ENCODE data around the gene ADAMTS8. TPM values are rescaled to one million over a fixed set of nuclear protein-coding genes. Genes with fewer than 3 reads are reported as not detected.

ADAMTS8 gene
- total and polyA plus RNA-seq, 2 donors (not counting 3 experiments of a cell fraction or from before 2014, with no cell fraction given), result not detected

DNA sequence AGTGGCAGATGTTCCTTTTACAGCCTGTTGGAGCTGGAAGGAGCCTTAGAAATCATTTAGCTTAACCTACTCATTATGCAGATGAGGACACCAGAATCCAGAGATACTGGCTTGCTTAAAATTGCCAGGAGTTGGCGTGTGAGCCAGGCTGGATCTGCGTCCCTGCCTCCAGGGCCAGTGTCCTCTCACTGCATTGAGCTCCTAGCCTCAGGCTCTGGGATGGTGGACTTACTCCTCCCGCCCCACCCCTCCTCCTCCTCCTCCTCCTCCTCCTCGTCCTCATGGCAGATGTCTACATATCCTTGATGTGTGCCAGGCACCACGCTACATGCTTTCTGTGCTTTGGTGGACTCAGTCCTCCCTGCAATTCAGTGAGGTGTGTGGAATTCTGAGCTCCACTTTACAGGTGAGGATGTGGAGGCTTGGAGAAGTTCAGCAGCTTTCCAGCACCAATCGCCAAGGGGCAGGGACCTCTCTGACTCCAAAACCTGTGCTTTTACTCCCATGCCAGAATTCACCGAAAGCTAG is 44.1 kb upstream of the ADAMTS8 start:
- no peaks in the 10 kb centered on the region for H3K9me3 ChIP-seq (replicated peaks; ENCODE audit: control insufficient read depth, insufficient read depth, low read length)
- no peaks in the 10 kb centered on the region for H4K20me1 ChIP-seq (replicated peaks; ENCODE audit: control insufficient read depth, extremely low read depth, insufficient read depth, low read length)
- H3K27me3 ChIP-seq (ENCODE audit: control insufficient read depth in 2 of 2, insufficient read depth in 2 of 2, low read length in 2 of 2), result peaks cover 0 to 6% of the 10 kb centered on the region in 2 experiments
- H3K4me3 ChIP-seq (replicated peaks in 1 of 3; ENCODE audit: insufficient read depth in 1 of 3, low read depth in 1 of 3, low read length in 3 of 3), result no peak overlapping the region
- no peak for FAIRE-seq
- DNase-seq (ENCODE audit: low read depth, low spot score), result no peak
- no peak overlapping the region for H3K4me2 ChIP-seq (ENCODE audit: insufficient read depth, low read length)
- H3K9ac ChIP-seq (replicated peaks; ENCODE audit: extremely low read depth, insufficient read depth, low read length), result no peak overlapping the region
- H3K9me1 ChIP-seq (replicated peaks; ENCODE audit: control insufficient read depth, extremely low read depth, insufficient read depth, low read length), result no peaks in the 10 kb centered on the region
- dilution Hi-C loops (cut with MboI; ENCODE audit: extremely low pct_ligation_motif_present, low sequenced_read_pairs) (no loop called here), intact Hi-C loops (cut with micrococcal nuclease) (no loop called here)
- H3K36me3 ChIP-seq (ENCODE audit: control insufficient read depth in 2 of 2, extremely low read depth in 1 of 2, insufficient read depth in 2 of 2, low read length in 2 of 2), result no peaks in the 10 kb centered on the region
- no peak overlapping the region for H3K27ac ChIP-seq (ENCODE audit: insufficient read depth, low read depth, low read length)
- no peaks in the 10 kb centered on the region for H3K4me1 ChIP-seq (ENCODE audit: control insufficient read depth, extremely low read depth, insufficient read depth, low read length)
- CTCF ChIA-PET, result no interaction called here
- POLR2A ChIA-PET, result no interaction called here
- H2AFZ ChIP-seq (ENCODE audit: low read depth, low read length), result no peak overlapping the region
- TF ChIP-seq, protein P1, sequence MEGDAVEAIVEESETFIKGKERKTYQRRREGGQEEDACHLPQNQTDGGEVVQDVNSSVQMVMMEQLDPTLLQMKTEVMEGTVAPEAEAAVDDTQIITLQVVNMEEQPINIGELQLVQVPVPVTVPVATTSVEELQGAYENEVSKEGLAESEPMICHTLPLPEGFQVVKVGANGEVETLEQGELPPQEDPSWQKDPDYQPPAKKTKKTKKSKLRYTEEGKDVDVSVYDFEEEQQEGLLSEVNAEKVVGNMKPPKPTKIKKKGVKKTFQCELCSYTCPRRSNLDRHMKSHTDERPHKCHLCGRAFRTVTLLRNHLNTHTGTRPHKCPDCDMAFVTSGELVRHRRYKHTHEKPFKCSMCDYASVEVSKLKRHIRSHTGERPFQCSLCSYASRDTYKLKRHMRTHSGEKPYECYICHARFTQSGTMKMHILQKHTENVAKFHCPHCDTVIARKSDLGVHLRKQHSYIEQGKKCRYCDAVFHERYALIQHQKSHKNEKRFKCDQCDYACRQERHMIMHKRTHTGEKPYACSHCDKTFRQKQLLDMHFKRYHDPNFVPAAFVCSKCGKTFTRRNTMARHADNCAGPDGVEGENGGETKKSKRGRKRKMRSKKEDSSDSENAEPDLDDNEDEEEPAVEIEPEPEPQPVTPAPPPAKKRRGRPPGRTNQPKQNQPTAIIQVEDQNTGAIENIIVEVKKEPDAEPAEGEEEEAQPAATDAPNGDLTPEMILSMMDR (IDR thresholded peaks at IDR 0.05; ENCODE audit: extremely low read depth in 1 of 2, insufficient read depth in 1 of 2, low read depth in 1 of 2, low read length in 2 of 2), result no peak
- TF ChIP-seq MAX (IDR thresholded peaks at IDR 0.05; ENCODE audit: insufficient read depth, insufficient read length) (no peak), GATA2 (IDR thresholded peaks at IDR 0.05; ENCODE audit: insufficient read depth, insufficient read length, low read depth, low read length) (no peak), JUN (IDR thresholded peaks at IDR 0.05; ENCODE audit: borderline replicate concordance, insufficient read depth, insufficient read length, low read depth) (no peak), EZH2 (IDR thresholded peaks at IDR 0.05; ENCODE audit: borderline replicate concordance, low read depth, low read length, severe bottlenecking) (no peak), MYC (IDR thresholded peaks at IDR 0.05; ENCODE audit: low read depth, low read length) (no peak), POLR2AphosphoS5 (IDR thresholded peaks at IDR 0.05; ENCODE audit: insufficient read depth, low read depth, low read length) (no peak), POLR2A (IDR thresholded peaks at IDR 0.05; ENCODE audit: low read depth, low read length) (no peak), FOS (IDR thresholded peaks at IDR 0.05; ENCODE audit: borderline replicate concordance, insufficient read depth, low read length) (no peak)
- no peaks in the 10 kb centered on the region for H3K79me2 ChIP-seq (ENCODE audit: control insufficient read depth, insufficient read depth, low read length)
- BruUV-seq (replicated peaks), result no TSS peak

All from endothelial cell of umbilical vein (primary cell).